Measurements from ENCODE around the gene DTX3L. TPM values are rescaled to one million over a fixed set of nuclear protein-coding genes. Genes with fewer than 3 reads are reported as not detected.

DTX3L gene
- polyA plus RNA-seq, 3 donors = 8.6 to 29.0 (median 17.7) TPM

GRCh38 chr3:122515870-122516269, 48.3 kb upstream of the DTX3L start:
- Histone ChIP-seq H3K4me1 (ENCODE audit: control insufficient read depth in 1 of 2, insufficient read depth in 2 of 2, low read length in 2 of 2) (peaks cover 15 to 22% of the 10 kb centered on the region in 2 donors), H3K4me3 (replicated peaks in 1 of 3; ENCODE audit: low read depth in 2 of 3, low read length in 3 of 3) (no peak overlapping the region), H3K9ac (ENCODE audit: insufficient read depth, low read length, poor library complexity, severe bottlenecking) (no peak overlapping the region), H3K4me2 (replicated peaks; ENCODE audit: extremely low read depth, low read length, poor library complexity, severe bottlenecking) (no peak overlapping the region), H3K27ac (ENCODE audit: low read depth in 1 of 2, low read length in 2 of 2) (no peak overlapping the region), H4K20me1 (ENCODE audit: insufficient read depth, low read length) (peaks cover 29% of the 10 kb centered on the region), H3K79me2 (ENCODE audit: insufficient read depth, low read length) (peaks cover 29% of the 10 kb centered on the region), H3K9me3 (replicated peaks in 1 of 2; ENCODE audit: control insufficient read depth in 1 of 2, insufficient read depth in 1 of 2, low read length in 2 of 2) (no peaks in the 10 kb centered on the region), H3K27me3 (ENCODE audit: control insufficient read depth in 2 of 2, insufficient read depth in 2 of 2, low read length in 2 of 2) (no peaks in the 10 kb centered on the region), H2AFZ (ENCODE audit: insufficient read depth, low read depth, low read length, poor library complexity, severe bottlenecking) (peak overlapping the region; percentile 62), H3K36me3 (replicated peaks in 1 of 2; ENCODE audit: control insufficient read depth in 1 of 2, insufficient read depth in 2 of 2, low read length in 2 of 2) (no peaks in the 10 kb centered on the region)
- peaks cover 32% of the 10 kb centered on the region for H3K4me1 Mint-ChIP-seq
- no peak for TF ChIP-seq CTCF (IDR thresholded peaks at IDR 0.05)
- peaks cover 0 to 4% of the 10 kb centered on the region in 2 donors for H3K36me3 Mint-ChIP-seq
- no peak for DNase-seq
- peaks cover 0 to 3% (median 2%) of the 10 kb centered on the region in 3 donors for H3K27me3 Mint-ChIP-seq (ENCODE audit: low read depth in 3 of 3)
- peaks cover 0 to 1% (median 0%) of the 10 kb centered on the region in 7 donors for H3K9me3 Mint-ChIP-seq
- 100% methylated on average over 1 of the region's 3 CpGs for WGBS (ENCODE audit: insufficient coverage)
- no peak overlapping the region for H3K27ac Mint-ChIP-seq
- intact Hi-C loops (cut with micrococcal nuclease) = loop anchor here in 1 of 2 donors (10.0 kb wide), 2 partner anchors 51 to 101 kb away; partner anchors contain the start of gene WDR5B
- no peak overlapping the region for H3K4me3 Mint-ChIP-seq

- no peak for DNase-seq
- H4K20me1 ChIP-seq (ENCODE audit: insufficient read depth, low read length) = peaks cover 19% of the 10 kb centered on the region
- no peak overlapping the region for H3K4me3 ChIP-seq (replicated peaks in 1 of 3; ENCODE audit: low read depth in 2 of 3, low read length in 3 of 3)
- 95% methylated on average over 3 of the region's 6 CpGs for WGBS (ENCODE audit: insufficient coverage)
- no peak overlapping the region for H3K4me3 Mint-ChIP-seq
- no peak overlapping the region for H3K27ac ChIP-seq (ENCODE audit: low read depth in 1 of 2, low read length in 2 of 2)
- no peaks in the 10 kb centered on the region for H3K27me3 ChIP-seq (ENCODE audit: control insufficient read depth in 2 of 2, insufficient read depth in 2 of 2, low read length in 2 of 2)
- intact Hi-C loops (cut with micrococcal nuclease) = loop anchor here in 1 of 2 donors (10.0 kb wide), 2 partner anchors 52 to 102 kb away; partner anchors contain the start of gene WDR5B
- TF ChIP-seq CTCF (IDR thresholded peaks at IDR 0.05) = no peak
- H3K27me3 Mint-ChIP-seq (ENCODE audit: low read depth in 3 of 3) = peaks cover 0 to 3% (median 2%) of the 10 kb centered on the region in 3 donors
- H3K27ac Mint-ChIP-seq = no peak overlapping the region
- peaks cover 15 to 18% of the 10 kb centered on the region in 2 donors for H3K4me1 ChIP-seq (ENCODE audit: control insufficient read depth in 1 of 2, insufficient read depth in 2 of 2, low read length in 2 of 2)
- H3K36me3 ChIP-seq (replicated peaks in 1 of 2; ENCODE audit: control insufficient read depth in 1 of 2, insufficient read depth in 2 of 2, low read length in 2 of 2) = no peaks in the 10 kb centered on the region
- H3K4me1 Mint-ChIP-seq = peaks cover 22% of the 10 kb centered on the region
- H3K79me2 ChIP-seq (ENCODE audit: insufficient read depth, low read length) = peaks cover 19% of the 10 kb centered on the region
- H3K4me2 ChIP-seq (replicated peaks; ENCODE audit: extremely low read depth, low read length, poor library complexity, severe bottlenecking) = no peak overlapping the region
- H3K9me3 ChIP-seq (replicated peaks in 1 of 2; ENCODE audit: control insufficient read depth in 1 of 2, insufficient read depth in 1 of 2, low read length in 2 of 2) = no peaks in the 10 kb centered on the region
- peaks cover 0 to under 1% of the 10 kb centered on the region in 2 donors for H3K36me3 Mint-ChIP-seq
- peak overlapping the region; percentile 62 for H2AFZ ChIP-seq (ENCODE audit: insufficient read depth, low read depth, low read length, poor library complexity, severe bottlenecking)
- no peak overlapping the region for H3K9ac ChIP-seq (ENCODE audit: insufficient read depth, low read length, poor library complexity, severe bottlenecking)
- peaks cover 0 to 1% (median 0%) of the 10 kb centered on the region in 7 donors for H3K9me3 Mint-ChIP-seq
Observed at GRCh38 chr3:122516846-122517360, 47.2 kb upstream of the DTX3L start.
